Endothelial cell of hepatic sinusoid (primary cell): ENCODE data around the gene ZNF469.

ENCODE experiments used
- in situ Hi-C: cut with HindIII; loops from 2 replicates; pipeline ENCODE4 v1.10.0; 2017; ENCODE audit warnings: low sequenced_read_pairs

ZNF469 gene, protein sequence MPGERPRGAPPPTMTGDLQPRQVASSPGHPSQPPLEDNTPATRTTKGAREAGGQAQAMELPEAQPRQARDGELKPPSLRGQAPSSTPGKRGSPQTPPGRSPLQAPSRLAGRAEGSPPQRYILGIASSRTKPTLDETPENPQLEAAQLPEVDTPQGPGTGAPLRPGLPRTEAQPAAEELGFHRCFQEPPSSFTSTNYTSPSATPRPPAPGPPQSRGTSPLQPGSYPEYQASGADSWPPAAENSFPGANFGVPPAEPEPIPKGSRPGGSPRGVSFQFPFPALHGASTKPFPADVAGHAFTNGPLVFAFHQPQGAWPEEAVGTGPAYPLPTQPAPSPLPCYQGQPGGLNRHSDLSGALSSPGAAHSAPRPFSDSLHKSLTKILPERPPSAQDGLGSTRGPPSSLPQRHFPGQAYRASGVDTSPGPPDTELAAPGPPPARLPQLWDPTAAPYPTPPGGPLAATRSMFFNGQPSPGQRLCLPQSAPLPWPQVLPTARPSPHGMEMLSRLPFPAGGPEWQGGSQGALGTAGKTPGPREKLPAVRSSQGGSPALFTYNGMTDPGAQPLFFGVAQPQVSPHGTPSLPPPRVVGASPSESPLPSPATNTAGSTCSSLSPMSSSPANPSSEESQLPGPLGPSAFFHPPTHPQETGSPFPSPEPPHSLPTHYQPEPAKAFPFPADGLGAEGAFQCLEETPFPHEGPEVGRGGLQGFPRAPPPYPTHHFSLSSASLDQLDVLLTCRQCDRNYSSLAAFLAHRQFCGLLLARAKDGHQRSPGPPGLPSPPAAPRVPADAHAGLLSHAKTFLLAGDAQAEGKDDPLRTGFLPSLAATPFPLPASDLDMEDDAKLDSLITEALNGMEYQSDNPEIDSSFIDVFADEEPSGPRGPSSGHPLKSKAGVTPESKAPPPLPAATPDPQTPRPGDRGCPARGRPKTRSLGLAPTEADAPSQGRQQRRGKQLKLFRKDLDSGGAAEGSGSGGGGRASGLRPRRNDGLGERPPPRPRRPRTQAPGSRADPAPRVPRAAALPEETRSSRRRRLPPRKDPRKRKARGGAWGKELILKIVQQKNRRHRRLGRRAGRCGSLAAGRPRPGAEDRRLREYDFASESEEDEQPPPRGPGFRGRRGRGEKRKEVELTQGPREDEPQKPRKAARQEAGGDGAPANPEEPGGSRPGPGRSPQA (N-terminal part only)

DNA sequence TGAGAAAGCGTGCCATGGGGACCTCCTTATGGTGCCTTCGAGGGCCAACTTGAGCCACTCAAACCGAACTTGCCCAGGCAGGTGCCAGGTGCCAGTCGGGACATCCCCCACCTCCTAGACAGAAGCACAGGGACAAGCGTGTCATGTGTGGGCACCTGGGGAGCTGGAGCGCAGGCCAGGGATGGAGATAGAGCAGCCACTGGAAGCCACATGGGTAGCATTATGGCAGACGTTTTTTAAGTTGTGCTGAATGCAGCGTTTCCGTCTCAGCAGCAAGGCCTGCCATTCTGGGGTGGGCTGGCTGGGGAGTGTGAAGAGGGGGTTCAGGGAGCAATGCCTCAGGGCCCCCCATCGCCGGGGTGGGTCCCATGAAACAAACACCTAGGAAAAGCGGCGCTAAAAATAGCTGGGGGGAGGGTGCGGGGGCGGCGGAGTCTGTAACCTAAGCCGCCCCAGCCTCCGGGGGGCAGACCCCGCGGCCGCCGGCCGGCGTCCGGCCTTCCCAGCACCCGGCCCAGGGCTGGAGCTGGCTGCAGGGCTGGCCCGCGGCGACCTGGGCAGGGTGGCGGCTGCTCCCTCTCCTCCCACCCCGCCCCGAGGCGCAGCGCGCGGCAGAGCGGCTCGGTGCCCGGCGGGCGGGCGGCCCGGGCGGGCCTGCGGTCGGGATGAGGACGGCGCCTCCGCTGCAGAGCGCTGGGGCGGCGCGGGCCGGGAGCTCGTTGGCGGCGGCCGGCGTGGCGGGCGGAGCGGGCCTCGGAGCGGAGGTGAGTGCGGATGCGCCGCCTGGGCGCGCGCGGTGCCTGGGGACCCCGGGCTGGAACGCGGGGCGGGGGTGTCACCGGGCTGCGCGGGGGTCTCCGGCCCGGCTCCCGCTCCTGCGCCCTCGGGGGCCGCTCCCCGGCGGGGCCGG is at the start of gene ZNF469:
Gene ZNF469 (plus strand): TSS at position 469 of the 910 bp plus-strand sequence. CDS start 44,512 bp downstream, outside the sequence.
- in situ Hi-C loops = no loop called here

DNA sequence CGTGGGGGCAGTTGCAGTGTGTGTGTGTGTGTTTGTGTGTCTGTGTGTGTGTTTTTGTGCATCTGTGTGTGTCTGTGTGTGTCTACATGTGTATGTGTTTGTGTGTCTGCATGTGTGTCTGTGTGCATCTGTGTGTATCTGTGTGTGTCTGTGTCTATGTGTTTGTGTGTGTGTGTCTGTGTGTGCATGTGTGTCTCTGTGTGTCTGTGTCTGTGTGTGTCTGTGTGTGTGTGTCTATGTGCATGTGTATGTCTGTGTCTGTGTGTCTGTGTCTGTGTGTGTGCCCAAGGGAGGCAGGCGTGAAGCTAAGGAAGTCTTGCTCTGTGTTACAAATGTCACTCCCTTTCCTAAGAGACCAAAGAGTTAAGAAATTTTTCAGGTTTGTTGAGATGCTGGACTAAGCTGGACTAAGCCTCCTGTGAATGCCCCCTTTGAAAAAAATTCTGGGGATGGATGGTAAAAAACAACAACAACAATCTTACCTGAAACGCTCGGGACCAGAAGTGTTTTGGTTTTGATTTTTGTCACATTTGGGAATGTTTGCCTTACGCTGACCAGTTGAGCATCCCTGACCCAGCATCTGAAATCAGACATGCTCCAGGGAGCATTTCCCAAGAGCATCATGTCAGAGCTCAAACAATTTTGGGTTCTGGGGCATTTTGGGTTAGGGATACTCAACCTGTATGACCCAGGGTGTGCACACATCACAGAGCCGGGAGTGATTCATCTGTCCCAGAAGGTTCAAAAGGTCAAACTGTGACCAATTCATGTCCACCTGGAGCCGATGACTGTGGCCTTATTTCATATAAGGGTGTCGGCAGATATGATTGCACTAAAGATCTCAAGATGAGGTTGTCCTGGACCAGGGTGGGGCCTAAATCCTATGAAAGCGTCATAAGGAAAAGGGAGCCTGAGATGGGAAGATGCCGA is 48.6 kb upstream of the ZNF469 start:
- in situ Hi-C loops = no loop called here

DNA sequence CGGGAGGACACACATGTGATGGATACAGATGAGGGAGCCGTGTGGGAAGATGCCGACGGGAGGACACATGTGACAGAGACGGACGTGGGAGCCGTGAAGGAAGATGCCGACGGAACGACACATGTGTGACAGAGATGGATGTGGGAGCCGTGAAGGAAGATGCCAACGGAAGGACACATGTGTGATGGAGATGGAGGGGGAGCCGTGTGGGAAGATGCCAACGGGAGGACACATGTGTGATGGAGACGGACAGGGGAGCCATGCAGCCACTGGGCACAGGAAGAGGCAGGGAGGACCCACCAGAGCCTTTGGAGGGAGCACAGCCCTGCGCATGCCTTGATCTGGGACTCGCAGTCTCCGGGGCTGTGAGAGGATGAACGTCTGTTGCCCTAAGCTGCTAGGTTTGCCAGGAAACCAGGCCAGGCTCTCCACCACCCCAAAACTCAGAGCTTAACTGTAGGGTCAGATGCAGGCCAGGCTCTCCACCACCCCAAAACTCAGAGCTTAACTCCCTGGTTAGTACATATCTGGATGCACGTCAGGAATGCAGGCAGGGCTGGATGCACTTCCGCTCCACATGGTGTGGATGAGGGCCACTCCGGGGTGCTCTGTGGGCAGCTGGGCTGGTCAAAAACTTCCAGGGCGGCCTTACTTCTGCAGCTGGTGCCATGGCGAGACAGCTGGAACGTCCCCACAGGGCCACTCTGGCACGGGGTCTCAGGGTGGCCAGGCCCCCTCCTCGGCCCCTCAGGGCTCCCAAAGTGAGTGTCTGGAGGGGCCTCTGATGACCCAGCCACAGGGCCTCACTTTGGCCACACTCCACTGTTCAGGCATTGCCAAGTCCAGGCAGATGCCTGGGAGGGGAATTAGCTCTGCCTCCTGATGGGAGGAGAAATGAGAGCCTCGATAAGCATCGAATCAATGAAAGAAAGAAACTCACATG is 47.7 kb upstream of the ZNF469 start:
- in situ Hi-C loops = no loop called here

DNA sequence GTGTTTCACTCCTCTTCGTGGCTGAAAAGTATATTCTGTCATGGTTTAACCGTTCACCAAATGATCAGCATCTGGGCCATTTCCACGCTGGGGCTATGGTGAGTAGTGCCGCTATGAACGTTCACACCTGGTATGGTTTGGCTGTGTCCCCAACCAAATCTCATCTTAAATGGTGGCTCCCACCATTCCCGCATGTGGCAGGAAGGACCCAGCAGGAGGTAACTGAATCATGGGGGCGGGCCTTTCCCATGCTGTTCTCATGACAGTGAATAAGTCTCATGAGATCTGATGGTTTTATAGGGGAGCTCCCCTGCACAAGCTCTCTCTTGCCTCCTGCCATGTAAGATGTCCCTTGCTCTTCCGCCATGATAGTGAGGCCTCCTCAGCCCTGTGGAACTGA is 45.7 kb upstream of the ZNF469 start:
- in situ Hi-C loops = no loop called here

DNA sequence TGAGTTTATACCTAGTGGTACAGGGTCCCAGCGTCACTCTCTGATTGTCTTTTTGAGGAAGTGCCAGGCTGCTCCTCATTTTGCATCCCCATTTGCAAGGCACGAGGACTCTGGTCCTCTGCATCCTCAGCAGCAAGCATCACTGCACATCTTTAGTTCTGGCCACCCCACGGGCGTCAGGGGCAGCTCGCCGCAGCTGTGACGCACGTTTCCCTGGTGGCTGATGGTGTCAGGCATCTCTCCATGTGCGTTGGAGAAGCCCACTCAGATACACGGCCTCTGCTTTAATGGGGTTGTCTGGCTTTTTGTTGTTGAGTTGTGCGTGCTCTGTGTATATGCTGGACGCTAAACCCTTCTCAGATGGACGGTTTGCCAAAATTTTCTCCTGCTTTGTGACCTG is 45.2 kb upstream of the ZNF469 start:
- in situ Hi-C loops = no loop called here

DNA sequence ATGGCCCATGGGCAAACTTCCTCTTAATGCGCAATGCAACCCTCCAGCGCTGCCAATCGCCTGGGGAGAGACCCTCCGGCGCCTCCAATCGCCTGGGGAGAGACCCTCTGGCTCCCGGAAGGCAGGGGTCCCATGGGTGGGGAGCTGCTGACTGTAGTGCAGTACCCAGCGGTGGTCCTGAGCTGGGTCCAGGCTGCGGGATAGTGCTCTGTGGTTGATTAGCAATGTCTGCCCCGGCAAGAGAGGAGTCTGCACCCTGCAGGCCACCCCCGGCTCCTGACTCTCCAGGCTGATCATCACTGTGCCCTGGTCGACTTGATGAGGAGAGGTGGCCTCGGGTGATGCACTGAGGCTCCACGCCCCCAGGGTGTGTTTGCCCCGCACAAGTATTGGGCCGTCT is 44.6 kb upstream of the ZNF469 start:
- in situ Hi-C loops = no loop called here

DNA sequence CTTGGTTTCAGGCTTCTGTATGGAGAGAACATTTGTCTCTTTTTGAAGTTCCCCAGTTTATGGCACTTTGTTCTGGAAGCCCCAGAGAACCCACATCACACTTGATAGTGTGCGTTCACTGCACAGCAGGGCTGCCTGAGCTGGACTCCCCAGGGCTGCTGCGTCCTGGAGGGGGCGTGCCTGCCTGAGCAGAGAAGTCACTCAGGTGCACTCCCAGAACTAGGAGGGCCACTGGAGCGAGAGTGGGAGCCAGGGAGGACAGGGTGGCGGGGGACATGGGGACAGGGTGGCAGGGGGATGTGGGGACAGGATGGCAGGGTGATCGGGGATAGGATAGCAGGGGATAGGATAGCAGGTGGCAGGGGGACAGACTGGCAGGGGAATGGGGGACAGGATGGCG is 43.9 kb upstream of the ZNF469 start:
- in situ Hi-C loops = no loop called here

DNA sequence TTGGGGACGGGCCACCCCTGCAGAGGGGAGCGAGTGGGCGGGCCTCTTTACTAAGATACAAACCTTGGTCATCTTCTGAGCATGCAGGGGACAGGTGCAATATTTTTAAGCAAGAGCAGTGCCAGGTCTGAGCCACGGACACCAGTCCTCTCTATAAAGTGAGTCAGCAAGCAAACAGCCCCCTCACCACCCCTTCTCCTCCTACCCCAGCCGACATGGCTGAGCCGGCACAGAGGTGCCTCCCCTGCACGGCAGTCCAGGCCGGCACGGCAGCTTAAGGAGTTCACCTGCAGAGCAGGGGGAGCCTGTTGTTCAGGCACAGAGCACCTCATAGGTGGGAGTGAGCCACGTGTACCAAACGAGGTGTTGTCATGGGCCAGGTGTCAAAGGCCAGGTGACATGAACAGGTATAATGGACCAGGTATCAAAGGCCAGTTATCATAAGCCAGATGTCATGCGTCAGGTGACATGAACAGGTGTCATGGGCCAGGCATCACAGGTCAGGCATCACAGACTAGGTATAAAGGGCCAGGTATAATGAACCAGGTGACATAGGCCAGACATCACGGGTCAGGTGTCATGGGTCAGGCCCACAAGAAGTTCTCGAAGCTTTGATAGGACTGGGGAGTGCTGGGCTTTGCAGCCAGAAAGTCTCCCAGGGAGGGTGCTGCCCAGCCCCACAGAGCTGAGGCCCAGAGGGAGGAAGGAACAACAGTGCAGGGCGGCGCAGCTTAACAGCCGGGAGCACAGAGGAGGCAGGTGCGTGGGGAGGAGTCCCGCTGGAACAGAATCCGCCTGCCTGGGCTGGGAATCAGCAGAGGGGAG is 42.6 kb upstream of the ZNF469 start:
- in situ Hi-C loops = no loop called here

DNA sequence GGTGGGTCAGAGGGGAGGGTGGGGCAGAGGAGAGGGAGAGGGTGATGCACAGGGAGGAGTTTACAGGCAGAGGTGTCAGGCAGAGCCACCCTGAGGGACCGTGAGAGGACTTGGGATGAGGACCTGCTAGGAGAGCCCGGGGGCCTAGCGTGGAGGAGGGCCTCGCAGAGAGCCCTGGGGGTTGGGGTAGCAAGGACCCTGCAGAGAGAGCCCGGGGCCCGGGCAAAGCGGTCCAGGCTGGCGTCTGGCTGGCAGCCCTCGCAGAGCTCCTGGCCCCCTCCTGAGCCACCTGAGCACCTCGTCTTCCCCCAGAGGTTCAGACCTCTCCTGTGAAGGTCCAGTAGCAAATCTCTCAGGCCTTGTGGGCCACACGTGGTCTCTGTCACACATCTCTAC is 42.0 kb upstream of the ZNF469 start:
- in situ Hi-C loops = no loop called here

DNA sequence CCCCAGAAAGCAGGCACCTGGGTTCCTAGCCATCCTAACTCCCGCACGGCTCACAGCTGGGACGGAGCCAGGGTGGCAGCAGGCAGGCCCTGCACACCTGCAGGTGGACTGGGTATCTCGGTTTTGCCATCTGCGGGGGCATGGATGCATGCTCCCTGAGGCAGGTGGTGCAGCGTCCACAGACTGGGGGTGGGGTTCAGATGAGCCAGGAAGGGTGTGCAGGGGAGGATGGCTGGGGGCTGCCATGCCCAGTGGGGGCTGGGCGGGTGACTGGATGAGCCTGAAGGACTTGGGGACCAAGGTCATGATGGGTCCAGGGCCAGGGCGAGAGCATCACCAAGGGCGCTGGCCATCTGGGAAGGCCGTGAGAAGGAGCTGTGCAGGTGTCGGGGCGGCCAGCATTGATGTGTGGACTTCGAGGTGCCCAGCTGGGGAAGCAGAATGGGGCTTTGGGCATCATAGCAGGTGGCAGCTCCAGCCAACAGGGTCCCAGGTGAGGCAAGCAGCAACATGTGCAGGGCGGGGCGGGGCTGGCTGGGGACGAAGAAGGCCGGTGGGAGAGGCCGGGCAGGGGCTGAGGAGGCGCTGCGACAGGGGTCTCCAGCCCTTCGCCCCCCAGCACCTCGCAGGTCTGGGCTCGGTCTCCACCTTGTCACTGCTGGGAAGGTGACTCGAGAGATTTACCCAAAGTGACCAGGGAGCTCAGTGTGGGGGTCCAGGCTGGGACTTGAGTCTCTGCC is 41.0 kb upstream of the ZNF469 start:
- in situ Hi-C loops = no loop called here

DNA sequence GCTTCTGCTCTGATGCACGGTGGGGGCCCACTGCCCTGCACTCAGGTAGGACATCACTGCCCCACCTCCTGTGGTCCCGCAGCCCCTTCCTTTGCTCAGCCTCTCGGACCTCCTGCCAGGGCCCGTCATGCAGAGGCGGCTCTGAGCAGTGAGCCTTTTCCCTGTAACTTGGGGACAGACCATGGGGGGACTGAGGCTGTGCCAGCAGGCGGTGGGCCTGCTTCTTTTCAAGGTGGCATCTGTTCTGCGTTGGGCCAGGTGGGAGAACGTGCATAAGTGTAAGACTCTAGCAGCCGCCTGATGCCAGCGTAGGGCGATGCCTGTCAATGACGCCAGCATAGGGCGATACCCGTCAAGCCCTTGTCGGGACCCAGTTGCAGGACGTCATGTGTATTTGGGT is 40.3 kb upstream of the ZNF469 start:
- in situ Hi-C loops = no loop called here

DNA sequence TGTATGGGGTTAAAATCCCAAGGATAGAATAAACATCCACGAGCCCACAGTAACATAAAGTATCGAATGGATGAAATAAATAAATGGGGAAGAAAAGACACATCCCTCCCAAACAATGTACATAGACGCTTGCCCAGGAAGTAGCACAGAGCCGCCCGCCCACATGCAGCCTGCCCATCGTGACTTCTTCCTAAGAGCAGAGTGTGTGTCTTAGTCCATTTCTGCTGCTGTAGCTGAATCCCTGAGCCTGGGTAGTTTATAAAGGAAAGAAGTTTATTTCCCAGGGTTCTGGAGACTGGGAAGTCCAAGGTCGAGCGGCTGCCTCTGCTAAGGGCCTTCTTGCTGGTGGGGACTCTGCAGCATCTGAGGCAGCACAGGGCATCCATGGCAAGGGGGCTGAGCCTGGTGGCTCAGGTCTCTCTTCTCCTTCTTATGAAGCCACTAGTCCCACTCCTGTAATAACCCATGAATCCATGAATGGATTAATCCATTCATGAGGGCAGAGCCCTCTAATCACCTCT is 39.4 kb upstream of the ZNF469 start:
- in situ Hi-C loops = no loop called here

DNA sequence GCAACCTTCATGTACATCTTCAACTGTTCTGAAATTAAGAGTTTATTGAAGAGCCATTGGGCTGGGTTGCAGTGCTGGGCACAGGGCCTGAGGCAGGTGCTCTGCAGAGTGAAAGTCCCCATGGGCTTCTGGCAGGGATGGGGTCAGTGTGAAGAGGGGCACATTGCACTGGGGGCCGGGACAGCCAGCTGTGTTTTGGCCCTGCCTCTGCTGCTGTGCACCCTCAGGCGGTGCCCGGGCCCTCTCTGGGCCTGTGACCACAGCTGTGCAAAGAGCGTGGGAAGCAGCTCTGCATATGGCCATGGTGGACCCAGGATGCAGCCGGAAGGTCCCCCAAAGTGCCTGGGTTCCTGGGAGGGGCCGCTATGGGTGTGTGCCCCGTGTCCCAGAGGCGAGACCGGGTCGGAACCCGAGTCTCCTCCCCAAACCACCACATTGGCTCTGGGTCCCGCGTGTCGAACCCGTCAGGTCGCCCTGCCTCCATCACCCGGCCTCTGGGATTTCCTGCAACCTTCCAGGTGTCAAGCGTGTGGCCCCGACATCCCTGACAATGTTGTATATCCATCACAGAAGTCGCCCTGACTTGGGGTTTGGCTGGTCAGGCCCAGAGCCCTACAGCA is 38.2 kb upstream of the ZNF469 start:
- in situ Hi-C loops = no loop called here

DNA sequence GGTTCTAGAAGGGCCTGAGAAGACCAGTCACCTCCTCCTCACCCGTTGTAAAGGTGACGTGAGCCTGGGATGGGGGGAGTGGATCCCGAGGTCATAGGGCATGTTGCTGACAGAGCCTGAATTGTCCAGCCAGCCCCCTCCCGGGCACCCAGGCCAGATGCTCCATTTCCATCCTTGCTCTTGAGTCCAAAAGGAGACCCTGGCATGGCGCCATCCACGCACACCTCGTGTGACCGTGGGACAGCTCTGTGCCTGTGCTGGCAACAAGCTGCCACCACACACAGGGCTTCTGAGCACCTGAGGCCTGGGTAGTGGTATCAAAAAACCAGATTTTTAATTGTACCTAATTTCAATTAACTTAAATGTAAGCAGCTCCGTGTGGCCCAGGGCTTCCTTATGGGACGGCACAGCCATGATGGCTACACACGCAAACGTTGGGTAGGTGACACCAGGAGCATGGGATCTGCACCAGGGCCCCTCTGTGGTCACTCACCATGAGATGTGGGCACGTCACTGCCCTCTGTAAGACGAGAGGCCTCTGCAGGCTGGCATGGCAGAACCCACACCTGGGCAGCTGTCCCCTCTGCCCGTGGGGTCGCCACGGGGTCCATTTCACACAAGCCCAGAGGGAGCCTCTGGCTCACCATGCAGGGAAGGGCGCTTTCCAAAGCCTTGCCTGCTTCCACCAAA is 37.6 kb upstream of the ZNF469 start:
- in situ Hi-C loops = no loop called here
